Measurements from ENCODE around the gene DUSP3. TPM values are rescaled to one million over a fixed set of nuclear protein-coding genes. Genes with fewer than 3 reads are reported as not detected.

The DUSP3 gene
- total and polyA plus RNA-seq, 2 donors, result 12.2 to 37.2 TPM

GRCh38 chr17:43737722-43738121, 41.1 kb downstream of the DUSP3 start:
- 96% methylated on average over 2 of the region's 2 CpGs for WGBS
- Histone ChIP-seq H3K36me3 (ENCODE audit: control insufficient read depth in 2 of 2, insufficient read depth in 2 of 2, low read length in 1 of 2) (no peaks in the 10 kb centered on the region), H3K27me3 (ENCODE audit: control insufficient read depth in 2 of 2, insufficient read depth in 1 of 2, low read length in 1 of 2) (peaks cover 0 to 7% of the 10 kb centered on the region in 2 donors), H3K4me3 (ENCODE audit: low read length in 2 of 2) (no peak overlapping the region), H3K4me1 (ENCODE audit: control insufficient read depth in 2 of 2, insufficient read depth in 2 of 2, low read length in 2 of 2) (no peaks in the 10 kb centered on the region), H3K27ac (ENCODE audit: low read depth in 1 of 2, low read length in 1 of 2) (no peak overlapping the region), H3K9me3 (ENCODE audit: control insufficient read depth in 2 of 2, insufficient read depth in 1 of 2, low read length in 1 of 2) (no peaks in the 10 kb centered on the region)
- no peak for DNase-seq (ENCODE audit: low read depth in 6 of 9, low spot score in 9 of 9)

- H3K27ac ChIP-seq (ENCODE audit: low read depth in 1 of 2, low read length in 1 of 2), result no peak overlapping the region
- H3K36me3 ChIP-seq (ENCODE audit: control insufficient read depth in 2 of 2, insufficient read depth in 2 of 2, low read length in 1 of 2), result no peaks in the 10 kb centered on the region
- no peaks in the 10 kb centered on the region for H3K9me3 ChIP-seq (ENCODE audit: control insufficient read depth in 2 of 2, insufficient read depth in 1 of 2, low read length in 1 of 2)
- 96% methylated on average over 2 of the region's 2 CpGs for WGBS
- no peak for DNase-seq (ENCODE audit: low read depth in 6 of 9, low spot score in 9 of 9)
- H3K4me1 ChIP-seq (ENCODE audit: control insufficient read depth in 2 of 2, insufficient read depth in 2 of 2, low read length in 2 of 2), result no peaks in the 10 kb centered on the region
- H3K4me3 ChIP-seq (ENCODE audit: low read length in 2 of 2), result no peak overlapping the region
- H3K27me3 ChIP-seq (ENCODE audit: control insufficient read depth in 2 of 2, insufficient read depth in 1 of 2, low read length in 1 of 2), result peaks cover 0 to 5% of the 10 kb centered on the region in 2 donors
These were observed 42.4 kb downstream of the DUSP3 start for GRCh38 chr17:43736389-43736788.

GRCh38 chr17:43734376-43734775, 44.4 kb downstream of the DUSP3 start:
- 88% methylated on average over 5 of the region's 5 CpGs for WGBS
- Histone ChIP-seq H3K4me1 (ENCODE audit: control insufficient read depth in 2 of 2, insufficient read depth in 2 of 2, low read length in 2 of 2) (no peaks in the 10 kb centered on the region), H3K36me3 (ENCODE audit: control insufficient read depth in 2 of 2, insufficient read depth in 2 of 2, low read length in 1 of 2) (no peaks in the 10 kb centered on the region), H3K27me3 (ENCODE audit: control insufficient read depth in 2 of 2, insufficient read depth in 1 of 2, low read length in 1 of 2) (peaks cover 0 to 4% of the 10 kb centered on the region in 2 donors), H3K4me3 (ENCODE audit: low read length in 2 of 2) (no peak overlapping the region), H3K9me3 (ENCODE audit: control insufficient read depth in 2 of 2, insufficient read depth in 1 of 2, low read length in 1 of 2) (no peaks in the 10 kb centered on the region), H3K27ac (ENCODE audit: low read depth in 1 of 2, low read length in 1 of 2) (no peak overlapping the region)
- no peak for DNase-seq (ENCODE audit: low read depth in 6 of 9, low spot score in 9 of 9)

GRCh38 chr17:43733956-43734355, 44.8 kb downstream of the DUSP3 start:
- Histone ChIP-seq H3K27me3 (ENCODE audit: control insufficient read depth in 2 of 2, insufficient read depth in 1 of 2, low read length in 1 of 2) (peaks cover 0 to 4% of the 10 kb centered on the region in 2 donors), H3K4me1 (ENCODE audit: control insufficient read depth in 2 of 2, insufficient read depth in 2 of 2, low read length in 2 of 2) (no peaks in the 10 kb centered on the region), H3K9me3 (ENCODE audit: control insufficient read depth in 2 of 2, insufficient read depth in 1 of 2, low read length in 1 of 2) (no peaks in the 10 kb centered on the region), H3K27ac (ENCODE audit: low read depth in 1 of 2, low read length in 1 of 2) (no peak overlapping the region), H3K36me3 (ENCODE audit: control insufficient read depth in 2 of 2, insufficient read depth in 2 of 2, low read length in 1 of 2) (no peaks in the 10 kb centered on the region), H3K4me3 (ENCODE audit: low read length in 2 of 2) (no peak overlapping the region)
- WGBS, result 91% methylated on average over 1 of the region's 1 CpG
- DNase-seq (ENCODE audit: low read depth in 6 of 9, low spot score in 9 of 9), result no peak

- 98% methylated on average over 2 of the region's 2 CpGs for WGBS
- DNase-seq (ENCODE audit: low read depth in 6 of 9, low spot score in 9 of 9), result no peak
These were observed 45.8 kb downstream of the DUSP3 start for GRCh38 chr17:43732958-43733357.

GRCh38 chr17:43728081-43728480, 50.7 kb downstream of the DUSP3 start:
- no peak overlapping the region for H3K4me3 ChIP-seq (ENCODE audit: low read length in 2 of 2)
- H3K27ac ChIP-seq (ENCODE audit: low read depth in 1 of 2, low read length in 1 of 2), result no peak overlapping the region
- no peaks in the 10 kb centered on the region for H3K36me3 ChIP-seq (ENCODE audit: control insufficient read depth in 2 of 2, insufficient read depth in 2 of 2, low read length in 1 of 2)
- no peaks in the 10 kb centered on the region for H3K9me3 ChIP-seq (ENCODE audit: control insufficient read depth in 2 of 2, insufficient read depth in 1 of 2, low read length in 1 of 2)
- peaks cover 0 to 2% of the 10 kb centered on the region in 2 donors for H3K27me3 ChIP-seq (ENCODE audit: control insufficient read depth in 2 of 2, insufficient read depth in 1 of 2, low read length in 1 of 2)
- no peak for DNase-seq (ENCODE audit: low read depth in 6 of 9, low spot score in 9 of 9)
- 84% methylated on average over 8 of the region's 8 CpGs for WGBS
- no peaks in the 10 kb centered on the region for H3K4me1 ChIP-seq (ENCODE audit: control insufficient read depth in 2 of 2, insufficient read depth in 2 of 2, low read length in 2 of 2)

More at GRCh38 chr17:43732958-43733357, 45.8 kb downstream of the DUSP3 start:
- Histone ChIP-seq H3K4me1 (ENCODE audit: control insufficient read depth in 2 of 2, insufficient read depth in 2 of 2, low read length in 2 of 2) (no peaks in the 10 kb centered on the region), H3K27ac (ENCODE audit: low read depth in 1 of 2, low read length in 1 of 2) (no peak overlapping the region), H3K36me3 (ENCODE audit: control insufficient read depth in 2 of 2, insufficient read depth in 2 of 2, low read length in 1 of 2) (no peaks in the 10 kb centered on the region), H3K27me3 (ENCODE audit: control insufficient read depth in 2 of 2, insufficient read depth in 1 of 2, low read length in 1 of 2) (peaks cover 0 to 4% of the 10 kb centered on the region in 2 donors), H3K4me3 (ENCODE audit: low read length in 2 of 2) (no peak overlapping the region), H3K9me3 (ENCODE audit: control insufficient read depth in 2 of 2, insufficient read depth in 1 of 2, low read length in 1 of 2) (no peaks in the 10 kb centered on the region)

- Histone ChIP-seq H3K9me3 (ENCODE audit: control insufficient read depth in 2 of 2, insufficient read depth in 1 of 2, low read length in 1 of 2) (no peaks in the 10 kb centered on the region), H3K27ac (ENCODE audit: low read depth in 1 of 2, low read length in 1 of 2) (no peak overlapping the region), H3K4me3 (ENCODE audit: low read length in 2 of 2) (no peak overlapping the region), H3K27me3 (ENCODE audit: control insufficient read depth in 2 of 2, insufficient read depth in 1 of 2, low read length in 1 of 2) (peaks cover 0 to 22% of the 10 kb centered on the region in 2 donors), H3K4me1 (ENCODE audit: control insufficient read depth in 2 of 2, insufficient read depth in 2 of 2, low read length in 2 of 2) (peaks cover 3 to 4% of the 10 kb centered on the region in 2 donors), H3K36me3 (ENCODE audit: control insufficient read depth in 2 of 2, insufficient read depth in 2 of 2, low read length in 1 of 2) (no peaks in the 10 kb centered on the region)
- 92% methylated on average over 6 of the region's 6 CpGs for WGBS
- DNase-seq (ENCODE audit: low read depth in 6 of 9, low spot score in 9 of 9), result no peak
These were observed 54.9 kb downstream of the DUSP3 start for GRCh38 chr17:43723697-43724359.

GRCh38 chr17:43722870-43723665, 55.7 kb downstream of the DUSP3 start:
- no peaks in the 10 kb centered on the region for H3K9me3 ChIP-seq (ENCODE audit: control insufficient read depth in 2 of 2, insufficient read depth in 1 of 2, low read length in 1 of 2)
- peaks cover 3 to 4% of the 10 kb centered on the region in 2 donors for H3K4me1 ChIP-seq (ENCODE audit: control insufficient read depth in 2 of 2, insufficient read depth in 2 of 2, low read length in 2 of 2)
- WGBS, result 97% methylated on average over 8 of the region's 8 CpGs
- H3K4me3 ChIP-seq (ENCODE audit: low read length in 2 of 2), result no peak overlapping the region
- DNase-seq (ENCODE audit: low read depth in 6 of 9, low spot score in 9 of 9), result no peak
- H3K36me3 ChIP-seq (ENCODE audit: control insufficient read depth in 2 of 2, insufficient read depth in 2 of 2, low read length in 1 of 2), result no peaks in the 10 kb centered on the region
- H3K27me3 ChIP-seq (ENCODE audit: control insufficient read depth in 2 of 2, insufficient read depth in 1 of 2, low read length in 1 of 2), result peaks cover 0 to 25% of the 10 kb centered on the region in 2 donors
- H3K27ac ChIP-seq (ENCODE audit: low read depth in 1 of 2, low read length in 1 of 2), result no peak overlapping the region

- peaks cover 0 to 30% of the 10 kb centered on the region in 2 donors for H3K27me3 ChIP-seq (ENCODE audit: control insufficient read depth in 2 of 2, insufficient read depth in 1 of 2, low read length in 1 of 2)
- peaks cover 3 to 4% of the 10 kb centered on the region in 2 donors for H3K4me1 ChIP-seq (ENCODE audit: control insufficient read depth in 2 of 2, insufficient read depth in 2 of 2, low read length in 2 of 2)
- H3K4me3 ChIP-seq (ENCODE audit: low read length in 2 of 2), result no peak overlapping the region
- no peaks in the 10 kb centered on the region for H3K9me3 ChIP-seq (ENCODE audit: control insufficient read depth in 2 of 2, insufficient read depth in 1 of 2, low read length in 1 of 2)
- H3K27ac ChIP-seq (ENCODE audit: low read depth in 1 of 2, low read length in 1 of 2), result no peak overlapping the region
- over 99% methylated on average over 3 of the region's 3 CpGs for WGBS
- no peaks in the 10 kb centered on the region for H3K36me3 ChIP-seq (ENCODE audit: control insufficient read depth in 2 of 2, insufficient read depth in 2 of 2, low read length in 1 of 2)
- DNase-seq (ENCODE audit: low read depth in 6 of 9, low spot score in 9 of 9), result no peak
These were observed 56.5 kb downstream of the DUSP3 start for GRCh38 chr17:43722269-43722619.
